HG02642 (cell line): ENCODE data around the gene BET1.
A peak's percentile ranks its signal among the peaks of the same experiment; 100 is the strongest.

Source experiments
- ATAC-seq: cut with Tn5 transposase; IDR thresholded peaks from one replicate; pipeline ENCODE4 v1.9.1; 2021; ENCODE audit warnings: mild to moderate bottlenecking; ENCODE audit not compliant: unreplicated experiment, poor library complexity

Gene BET1

DNA sequence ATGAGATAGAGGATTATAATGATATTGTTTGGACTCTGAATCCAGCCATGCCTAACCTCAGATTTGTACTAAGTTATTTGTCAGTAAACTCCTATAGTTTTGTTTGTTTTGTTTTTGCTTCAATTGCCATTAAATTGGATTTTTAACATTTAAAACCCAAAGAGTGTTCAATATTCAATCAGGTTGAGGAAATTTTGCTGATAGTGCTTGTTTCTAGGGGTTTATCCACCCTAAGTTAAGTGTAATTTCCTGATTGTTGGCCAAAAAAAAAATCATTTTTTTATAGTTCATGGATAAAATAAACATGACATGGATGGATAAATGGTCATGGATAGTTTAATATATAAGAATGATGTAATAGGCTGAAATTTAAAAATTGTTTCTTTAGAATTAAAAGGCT is 11.4 kb upstream of the BET1 start:
- ATAC-seq: no peak

DNA sequence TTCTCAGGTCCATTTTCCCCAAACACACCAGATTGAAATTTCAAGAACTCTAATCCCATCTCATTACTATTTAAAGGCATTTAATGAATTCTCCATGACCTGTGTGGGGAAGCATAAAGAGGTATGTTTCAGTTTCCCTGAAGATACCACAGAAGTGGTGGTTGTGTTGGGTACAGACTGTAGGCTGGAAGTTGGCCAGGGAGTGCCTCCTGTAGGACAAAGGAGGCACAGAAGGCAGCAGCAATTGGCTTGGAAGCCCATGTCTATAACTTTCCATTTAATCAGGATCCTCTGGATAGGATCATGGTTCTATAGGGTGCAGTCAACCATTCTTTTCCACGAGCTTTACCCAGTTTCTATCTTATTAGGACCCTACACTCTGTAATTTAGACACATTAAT is 8.6 kb upstream of the BET1 start:
- no peak for ATAC-seq

DNA sequence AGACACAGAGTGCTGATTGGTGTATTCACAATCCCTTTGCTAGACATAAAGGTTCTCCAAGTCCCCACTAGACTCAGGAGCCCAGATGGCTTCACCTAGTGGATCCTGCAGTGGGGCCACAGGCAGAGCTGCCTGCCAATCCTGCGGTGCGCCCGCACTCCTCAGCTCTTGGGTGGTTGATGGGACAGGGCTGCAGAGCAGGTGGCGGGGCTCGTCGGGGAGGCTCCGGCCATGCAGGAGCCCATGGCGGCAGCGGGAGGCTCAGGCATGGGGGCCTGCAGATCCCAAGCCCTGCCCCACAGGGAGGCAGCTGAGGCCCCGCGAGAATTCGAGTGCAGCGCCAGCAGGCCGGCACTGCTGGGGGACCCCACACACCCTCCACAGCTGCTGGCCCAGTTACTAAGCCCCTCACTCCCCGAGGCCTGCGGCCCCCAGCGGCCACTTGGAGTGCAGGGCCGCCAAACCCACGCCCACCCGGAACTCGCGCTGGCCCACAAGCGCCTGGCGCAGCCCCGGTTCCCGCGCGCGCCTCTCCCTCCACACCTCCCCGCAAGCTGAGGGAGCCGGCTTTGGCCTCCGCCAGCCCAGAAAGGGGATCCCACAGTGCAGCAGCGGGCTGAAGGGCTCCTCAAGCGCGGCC is 7.7 kb upstream of the BET1 start:
- ATAC-seq: no peak

DNA sequence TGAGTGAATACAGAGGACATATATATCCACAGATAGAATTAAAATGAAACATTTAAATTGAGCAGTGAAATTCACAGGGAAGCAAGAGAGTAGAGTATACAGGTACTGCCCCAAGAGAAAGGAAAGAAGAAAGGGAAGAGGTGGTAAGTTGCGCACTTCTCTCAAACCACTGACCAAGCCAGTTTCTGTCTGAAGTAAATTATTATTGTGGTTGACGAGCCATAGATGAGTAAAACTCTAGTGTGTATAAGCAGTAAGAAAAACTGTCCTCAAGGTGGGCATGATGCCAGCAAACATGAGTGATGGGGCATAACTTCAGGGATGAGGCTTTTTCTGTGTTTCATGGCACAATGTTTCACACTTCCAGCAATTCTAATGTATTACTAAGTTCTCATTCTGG is 4.4 kb upstream of the BET1 start:
- no peak for ATAC-seq

DNA sequence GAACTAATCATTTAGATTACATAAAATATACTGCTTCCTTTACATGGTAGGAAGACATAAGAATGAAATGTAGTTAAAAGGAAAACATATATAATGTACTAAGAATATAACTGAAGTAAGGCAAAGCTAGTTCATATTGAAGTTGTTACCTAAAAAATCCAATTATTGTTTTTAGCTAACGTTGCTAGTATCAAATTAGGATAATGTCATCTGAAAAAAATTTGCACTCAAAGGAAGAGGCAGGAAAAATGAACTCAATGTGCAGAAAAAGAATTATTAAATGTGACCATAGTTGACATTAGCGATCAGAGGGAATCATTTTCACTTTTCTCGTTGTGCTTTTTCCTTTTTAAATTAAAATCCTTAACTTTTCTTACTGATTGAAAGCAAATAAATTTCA is 1.6 kb upstream of the BET1 start:
- no peak for ATAC-seq

DNA sequence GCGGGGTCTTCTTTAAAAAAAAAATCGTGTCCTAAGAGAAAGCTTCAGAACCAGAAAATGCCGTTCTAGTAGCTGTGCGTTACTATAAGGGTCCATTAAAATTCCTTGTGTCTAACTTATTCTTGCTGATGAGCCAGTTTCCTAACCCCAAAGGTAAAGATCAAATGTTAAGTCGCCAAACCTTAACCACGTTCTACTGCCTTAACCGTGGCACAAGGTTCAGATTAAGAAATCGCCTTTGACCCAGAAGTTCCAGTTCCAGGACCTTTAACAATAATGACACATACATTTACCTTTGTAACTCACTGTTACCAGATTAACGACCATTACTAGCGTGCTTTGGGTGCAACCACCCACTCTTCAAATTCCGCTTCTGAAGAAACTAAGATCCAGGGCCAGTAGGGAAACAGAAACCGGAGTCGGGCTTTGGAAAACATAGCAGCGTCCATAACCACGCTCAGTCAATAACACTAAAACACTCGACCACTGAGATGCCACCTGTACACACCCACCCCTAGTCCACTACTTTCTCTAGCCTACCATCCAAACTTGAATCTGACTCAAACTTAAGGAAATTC is 620 bp downstream of the BET1 start:
- ATAC-seq: peak; percentile 36

DNA sequence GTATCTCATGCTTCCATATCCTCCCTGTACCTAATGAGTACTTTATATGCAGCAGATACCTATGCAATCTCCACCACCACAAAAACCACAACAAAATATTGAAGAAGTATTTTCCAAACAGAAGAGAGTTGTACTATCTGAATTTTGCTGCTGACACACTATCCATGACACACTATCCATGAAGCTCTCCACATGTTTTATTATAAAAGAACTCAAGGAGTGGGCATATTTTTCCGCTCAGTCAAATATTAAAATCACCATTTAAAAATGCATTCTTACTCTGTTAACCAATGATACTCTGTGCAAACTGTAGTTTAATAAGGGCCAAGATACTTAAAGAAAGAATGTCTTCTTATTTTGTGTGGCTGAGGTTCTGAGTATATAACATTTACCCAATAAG is 2.8 kb downstream of the BET1 start:
- ATAC-seq: no peak

DNA sequence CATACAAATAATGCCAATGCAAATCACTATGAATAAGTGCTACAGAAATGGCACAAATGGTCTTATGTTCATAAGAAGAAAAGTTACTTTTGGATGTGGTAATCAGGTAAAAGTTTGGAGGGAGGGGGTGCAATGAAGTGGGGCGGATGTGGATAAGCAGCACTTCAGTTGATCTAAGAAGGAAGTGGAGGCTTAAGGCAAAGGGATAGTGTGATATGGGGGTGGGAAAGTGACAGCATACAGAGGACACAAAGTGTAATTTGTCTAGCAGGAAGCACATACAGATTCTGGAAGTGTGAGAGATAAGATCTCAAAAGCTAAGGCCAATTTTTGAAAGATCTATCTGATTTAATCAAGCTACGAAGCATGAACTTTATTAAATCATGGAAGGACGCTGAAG is 6.3 kb downstream of the BET1 start:
- ATAC-seq: no peak

DNA sequence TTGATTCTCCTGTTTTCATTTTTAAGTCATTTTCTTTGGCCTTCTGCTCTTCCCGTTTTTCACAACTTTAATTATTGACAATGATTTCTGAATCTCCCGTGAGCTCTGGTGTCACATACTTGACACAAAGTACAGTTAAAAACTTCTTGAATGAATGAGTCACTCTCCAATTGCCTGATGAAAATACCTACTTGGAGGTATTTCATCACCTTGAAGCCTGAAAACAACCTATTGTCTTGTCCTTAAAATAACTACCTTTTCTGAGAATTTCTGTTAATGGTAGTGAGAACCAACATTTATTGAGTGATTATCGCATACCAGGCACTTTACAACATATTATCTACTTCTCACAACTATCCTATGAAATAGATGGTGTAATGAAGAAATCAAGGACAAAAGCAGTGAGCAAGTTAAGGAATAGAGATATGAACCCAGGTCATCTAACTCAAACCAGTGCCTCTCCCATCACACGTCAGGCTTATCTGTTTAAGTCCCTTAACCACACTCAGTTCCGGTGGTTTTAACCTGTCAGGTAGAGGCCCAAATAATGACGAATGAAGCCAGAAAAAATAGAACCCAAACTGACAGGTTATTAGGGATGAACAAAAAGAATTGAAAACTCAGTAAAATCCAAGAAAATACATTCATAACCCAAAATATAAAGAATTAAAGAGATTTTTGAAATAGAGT is 11.6 kb downstream of the BET1 start:
- no peak for ATAC-seq

DNA sequence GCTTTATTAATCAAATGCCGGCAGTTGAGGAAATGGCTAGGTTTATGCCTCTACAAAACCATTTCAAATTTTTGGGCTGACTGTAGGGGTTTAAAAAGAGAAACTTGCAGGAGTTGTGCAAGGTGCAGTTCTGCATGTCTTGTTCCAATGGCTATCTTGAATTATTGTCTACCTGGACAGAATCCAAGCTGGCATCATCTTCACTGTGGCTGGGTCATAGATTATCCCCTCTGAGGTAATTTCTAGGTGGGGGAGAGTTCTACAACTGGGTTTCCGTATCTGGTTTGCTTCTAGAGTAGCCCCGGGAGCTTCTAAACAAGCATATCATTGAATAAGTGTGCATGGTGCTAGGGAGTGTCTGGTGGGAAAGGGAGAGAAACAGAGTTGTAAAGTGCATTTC is 16.9 kb downstream of the BET1 start:
- ATAC-seq: no peak

DNA sequence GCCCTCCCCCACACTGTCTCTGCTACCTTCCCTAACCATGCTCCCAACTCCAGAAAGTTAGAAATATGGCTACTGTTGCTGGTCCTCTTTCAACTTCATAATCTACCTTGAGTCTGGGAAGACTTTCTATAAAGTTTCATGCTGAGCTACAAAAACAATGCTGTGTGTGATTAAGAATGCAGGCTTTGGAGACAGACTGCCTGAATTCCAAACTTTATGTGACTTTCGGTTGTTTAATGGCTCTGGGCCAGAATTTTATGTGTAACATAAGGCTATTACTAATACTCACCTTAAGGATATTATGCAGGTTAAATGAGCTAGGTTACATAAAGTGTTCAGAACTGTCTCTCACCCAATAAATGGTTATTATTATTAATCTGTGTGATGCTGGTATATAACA is 19.1 kb downstream of the BET1 start:
- no peak for ATAC-seq

DNA sequence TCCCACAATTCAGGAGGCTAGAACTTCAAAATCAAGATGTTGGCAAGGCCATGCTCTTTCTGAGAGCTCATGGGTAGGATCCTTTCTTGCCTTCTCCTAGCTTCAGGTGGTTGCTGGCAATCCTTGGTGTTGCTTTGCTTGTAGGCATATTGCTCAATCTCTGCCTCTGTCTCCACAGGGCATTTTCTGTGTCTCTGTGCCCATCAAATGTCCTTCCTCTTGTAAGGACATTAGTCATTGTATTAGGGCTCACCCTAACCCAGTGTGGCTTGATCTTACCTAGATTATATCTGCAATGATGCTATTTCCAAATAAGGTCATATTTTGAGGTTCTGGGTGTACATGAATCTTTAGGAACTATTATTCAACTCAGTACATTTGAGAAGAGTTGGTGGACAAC is 20.1 kb downstream of the BET1 start:
- ATAC-seq: no peak

DNA sequence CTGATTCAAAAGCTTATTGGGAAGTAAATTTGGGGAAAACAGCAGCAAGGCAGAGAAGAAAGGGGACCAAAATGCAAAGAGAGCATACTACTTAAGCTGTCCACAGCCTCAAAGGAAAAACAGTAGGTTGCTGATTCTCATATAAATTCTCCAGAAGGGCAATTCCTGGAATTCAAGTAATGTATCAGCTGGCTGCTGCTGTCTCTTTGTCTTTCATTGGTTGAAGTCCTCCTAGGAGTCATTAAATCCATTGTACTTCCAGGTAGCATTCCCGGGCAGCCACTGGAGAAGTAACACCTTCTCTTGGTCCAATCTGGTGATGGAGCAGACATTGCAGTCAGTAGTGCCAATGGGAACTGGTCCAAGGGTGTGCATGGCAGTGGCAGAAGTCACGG is 22.7 kb downstream of the BET1 start:
- ATAC-seq: no peak

DNA sequence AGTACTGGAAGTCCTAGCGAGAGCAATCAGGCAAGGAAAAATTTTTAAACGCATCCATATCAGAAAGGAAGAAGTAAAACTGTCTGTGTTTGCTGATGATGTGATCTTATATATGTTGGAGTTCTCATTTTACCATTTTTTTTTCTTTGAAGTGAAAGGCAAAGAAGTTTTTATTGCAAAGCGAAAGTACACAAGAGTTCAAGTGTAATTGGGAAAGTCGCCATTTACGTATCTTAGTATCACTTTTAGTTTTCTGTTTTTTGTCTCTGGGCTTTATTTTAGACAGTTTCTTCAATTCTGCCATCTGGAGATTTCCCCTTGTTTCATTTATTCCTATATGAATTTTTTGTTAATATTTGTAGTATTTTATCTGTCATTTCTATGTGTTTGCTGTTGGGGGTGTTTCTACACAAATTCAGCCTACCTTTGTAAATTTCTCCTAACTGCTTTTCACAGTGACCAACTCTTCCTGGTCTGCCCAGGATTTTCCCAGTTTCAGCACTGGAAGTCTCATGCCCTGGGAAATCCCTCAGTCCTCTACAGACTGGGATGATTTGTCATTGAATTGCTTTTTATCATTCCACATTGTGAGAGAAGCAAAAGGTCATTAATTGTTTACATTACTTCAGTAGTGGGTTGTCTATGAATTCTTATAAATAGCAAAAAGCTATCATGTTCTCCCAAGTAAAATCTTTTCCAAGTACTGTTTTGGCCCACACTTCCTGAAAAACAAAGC is 23.2 kb downstream of the BET1 start:
- no peak for ATAC-seq

DNA sequence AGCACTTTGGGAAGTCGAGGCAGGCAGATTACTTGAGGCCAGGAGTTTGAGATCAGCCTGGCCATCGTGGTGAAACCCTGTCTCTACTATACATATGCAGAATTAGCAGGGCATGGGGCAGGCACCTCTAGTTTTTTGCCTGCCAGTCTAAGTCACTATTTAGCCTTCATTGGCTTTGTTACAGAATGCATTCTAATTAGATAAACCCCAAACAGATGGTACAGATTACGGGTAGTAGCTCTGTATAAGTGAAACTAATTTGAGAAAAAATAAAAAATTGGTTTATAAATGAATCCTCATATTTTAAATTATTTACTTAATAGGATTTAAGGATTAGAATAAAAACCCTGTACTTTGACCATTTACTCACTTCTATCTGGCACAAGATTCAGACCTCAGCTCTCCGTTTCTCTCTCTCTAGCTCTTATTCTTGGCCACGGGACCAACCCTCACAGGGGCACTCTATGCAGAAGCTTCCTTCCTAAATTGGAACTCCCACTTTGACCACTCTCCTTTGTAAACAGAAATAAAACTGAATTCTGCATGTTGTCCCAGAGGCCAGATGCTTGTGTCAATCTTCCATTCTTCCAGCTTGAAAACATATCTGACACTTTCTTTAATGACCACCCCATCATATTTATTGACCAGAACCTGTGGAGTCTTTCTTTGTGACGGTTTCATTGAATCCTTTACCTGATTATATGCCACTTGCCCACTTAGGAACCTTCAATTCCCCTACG is 26.8 kb downstream of the BET1 start:
- no peak for ATAC-seq

DNA sequence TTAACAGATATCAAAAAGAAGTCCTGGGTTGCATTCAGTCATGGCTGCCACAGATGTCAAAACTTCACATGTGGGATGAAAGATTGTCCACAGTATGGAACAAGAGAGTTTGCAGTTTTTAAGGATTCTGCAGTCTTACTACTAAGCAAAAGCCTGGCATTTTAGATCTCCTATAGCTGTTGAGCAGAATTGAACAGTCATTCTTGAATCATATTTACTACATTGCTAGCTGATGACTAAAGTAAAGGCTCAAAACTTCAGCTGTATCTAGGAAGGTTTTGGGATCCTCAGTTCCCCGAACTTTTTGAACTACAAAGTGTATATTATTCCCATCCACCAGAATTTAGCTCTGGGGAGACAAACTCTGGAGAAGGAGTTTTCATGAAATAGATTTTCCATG is 31.0 kb downstream of the BET1 start:
- no peak for ATAC-seq

DNA sequence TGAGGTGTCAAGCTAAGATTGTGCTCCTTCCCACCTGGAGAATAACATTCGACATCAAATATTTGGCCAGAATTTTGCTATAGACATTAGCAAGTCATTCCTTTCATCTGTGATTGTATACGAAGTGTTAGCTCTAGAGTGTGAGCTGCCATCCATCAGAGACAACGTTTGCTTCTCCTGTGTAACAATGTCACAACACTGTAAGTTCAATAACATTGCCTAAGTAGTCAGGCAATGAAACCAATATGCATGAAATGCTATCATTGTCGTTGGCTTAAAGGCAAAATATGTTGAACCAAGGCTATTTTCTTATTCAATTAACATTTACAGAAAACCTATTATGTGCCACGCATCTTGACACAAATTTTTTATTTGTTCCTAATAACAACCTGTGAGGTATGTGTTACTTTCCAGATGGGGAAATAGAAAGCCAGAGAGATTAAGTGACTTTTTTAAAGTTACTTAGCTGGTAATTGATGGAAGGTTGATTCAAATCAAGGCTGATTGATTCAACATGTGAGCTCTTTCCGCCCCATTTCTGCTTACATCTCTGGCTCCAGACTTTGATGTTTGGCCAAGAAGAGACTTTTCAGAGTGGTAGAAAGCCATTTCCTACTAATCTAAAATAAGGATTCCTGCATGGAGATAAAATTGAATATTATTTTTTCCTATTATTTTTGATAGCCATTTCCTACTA is 32.0 kb downstream of the BET1 start:
- ATAC-seq: no peak

DNA sequence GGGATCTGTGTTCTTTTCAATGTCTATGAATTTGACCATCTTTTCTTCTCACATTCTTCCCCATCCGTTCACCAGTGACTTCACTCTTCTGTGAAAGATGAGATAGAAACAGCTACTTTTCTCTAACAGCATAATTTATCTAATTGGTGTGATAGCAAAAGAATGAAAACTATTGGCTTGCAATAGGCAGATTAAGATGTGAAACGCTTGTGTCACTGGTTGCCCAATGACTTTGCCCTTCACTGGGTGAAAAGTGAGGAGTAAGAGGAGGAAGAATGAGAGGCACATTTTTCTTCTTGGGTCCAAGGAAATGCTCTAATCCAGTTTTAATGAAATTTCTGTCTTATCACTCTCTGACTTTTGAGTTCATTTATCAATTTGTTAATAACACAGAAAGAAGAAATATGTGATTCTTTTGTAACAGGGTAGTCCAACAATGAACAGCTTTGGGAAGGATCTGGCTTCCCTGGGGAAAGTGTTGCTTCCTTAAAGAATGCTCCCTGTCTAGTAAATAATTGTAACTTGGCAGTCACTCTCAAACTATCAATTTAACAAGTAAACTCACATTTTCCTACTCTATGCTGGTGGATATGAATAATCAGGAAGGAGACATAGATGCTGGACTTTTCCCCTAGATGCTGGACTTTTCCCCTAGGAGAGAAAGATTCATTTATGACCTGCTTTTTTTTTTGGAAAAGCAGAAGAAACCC is 35.1 kb downstream of the BET1 start:
- no peak for ATAC-seq

DNA sequence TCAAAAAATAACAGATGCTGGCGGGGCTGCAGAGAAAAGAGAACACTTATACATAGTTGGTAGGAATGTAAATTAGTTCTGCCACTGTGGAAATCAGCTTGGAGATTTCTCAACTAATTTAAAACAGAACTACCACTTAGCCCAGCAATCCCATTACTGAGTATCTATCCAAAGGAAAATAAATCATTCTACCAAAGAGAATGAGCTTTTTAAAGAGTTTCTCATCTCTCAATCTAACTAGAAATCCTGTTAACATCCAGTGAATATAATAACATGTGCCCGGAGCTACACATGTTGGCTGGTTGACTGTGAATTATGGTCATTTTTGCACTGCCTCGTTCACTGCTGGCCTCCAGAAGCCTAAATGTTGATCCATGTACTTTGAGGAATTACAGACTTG is 39.3 kb downstream of the BET1 start:
- no peak for ATAC-seq

DNA sequence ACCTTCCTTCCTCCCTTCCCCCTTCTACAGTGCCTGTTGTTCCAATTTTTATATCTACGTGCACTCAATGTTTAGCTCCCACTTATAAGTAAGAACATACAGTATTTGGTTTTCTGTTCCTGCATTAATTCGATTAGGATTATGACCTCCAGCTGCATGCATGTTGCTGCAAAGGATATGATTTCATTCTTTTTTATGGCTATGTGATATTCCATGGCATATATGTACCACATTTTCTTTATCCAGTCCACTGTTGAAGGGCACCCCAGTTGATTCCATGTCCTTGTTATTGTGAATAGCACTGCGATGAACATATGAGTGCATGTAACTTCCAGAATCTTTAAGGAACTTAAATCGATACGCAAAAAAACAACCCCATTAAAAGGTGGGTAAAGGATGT is 39.9 kb downstream of the BET1 start:
- ATAC-seq: no peak
